Measurements from ENCODE around the gene HNRNPL.
"Not testable (repeated sequence)": the region's sequence is repeated elsewhere in the genome, so short reads cannot be mapped to it uniquely, and the experiment has no call there.

HNRNPL gene

GRCh38 chr19:38825936-38826335 lies 23.9 kb downstream of the HNRNPL start:
- DNase-seq: not testable (repeated sequence)

GRCh38 chr19:38821230-38821825 lies 28.5 kb downstream of the HNRNPL start:
- not testable (repeated sequence) for DNase-seq

DNA sequence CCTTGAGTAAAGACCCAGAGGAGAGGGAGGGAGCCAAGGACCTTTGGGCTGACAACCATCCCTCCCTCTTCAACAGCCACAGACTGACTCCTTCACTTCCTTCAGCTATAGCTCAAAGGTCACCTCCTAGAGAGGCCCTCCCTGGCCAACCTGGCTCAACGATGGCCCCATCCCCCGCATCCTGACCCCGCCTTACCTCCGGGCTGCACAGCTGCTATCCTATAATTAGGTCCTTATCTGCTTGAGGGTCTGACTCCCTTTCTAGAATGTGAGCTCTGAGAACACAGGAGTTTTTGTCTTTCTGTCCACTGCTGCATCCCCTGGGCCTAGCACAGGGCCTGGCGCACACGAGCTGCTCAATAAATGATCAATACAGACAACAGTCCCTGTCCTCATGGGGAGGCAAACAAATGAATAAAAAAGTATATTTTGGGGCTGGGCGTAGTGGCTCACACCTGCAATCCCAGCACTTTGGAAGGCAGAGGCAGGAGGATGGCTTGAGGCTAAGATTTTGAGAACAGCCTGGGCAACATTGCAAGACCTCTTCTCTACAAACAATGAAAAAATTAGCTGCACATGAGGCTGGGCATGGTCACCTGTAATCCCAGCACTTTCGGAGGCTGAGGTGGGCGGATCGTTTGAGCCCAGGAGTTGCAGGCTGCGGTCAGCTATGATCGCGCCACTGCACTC lies 30.4 kb downstream of the HNRNPL start:
- no peak for DNase-seq

DNA sequence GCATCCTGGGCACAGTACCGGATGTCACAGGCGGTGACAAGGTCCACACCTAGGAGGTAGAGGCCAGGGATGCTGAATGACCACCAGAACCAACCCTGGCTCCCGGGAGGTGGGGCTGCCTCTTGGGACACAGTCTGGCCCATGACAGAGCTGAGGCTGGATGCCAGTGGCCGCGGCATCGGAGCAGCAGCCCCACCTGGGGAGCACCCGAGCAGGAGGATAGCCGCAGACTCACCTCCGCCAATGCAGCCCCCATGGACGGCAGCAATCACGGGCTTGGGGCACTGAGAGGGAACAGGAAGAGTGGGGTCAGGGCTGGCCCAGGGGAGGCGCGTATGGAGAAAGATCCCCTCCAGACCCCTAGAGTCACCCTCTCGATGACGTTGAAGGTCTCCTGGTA lies 32.7 kb downstream of the HNRNPL start:
- DNase-seq: no peak

DNA sequence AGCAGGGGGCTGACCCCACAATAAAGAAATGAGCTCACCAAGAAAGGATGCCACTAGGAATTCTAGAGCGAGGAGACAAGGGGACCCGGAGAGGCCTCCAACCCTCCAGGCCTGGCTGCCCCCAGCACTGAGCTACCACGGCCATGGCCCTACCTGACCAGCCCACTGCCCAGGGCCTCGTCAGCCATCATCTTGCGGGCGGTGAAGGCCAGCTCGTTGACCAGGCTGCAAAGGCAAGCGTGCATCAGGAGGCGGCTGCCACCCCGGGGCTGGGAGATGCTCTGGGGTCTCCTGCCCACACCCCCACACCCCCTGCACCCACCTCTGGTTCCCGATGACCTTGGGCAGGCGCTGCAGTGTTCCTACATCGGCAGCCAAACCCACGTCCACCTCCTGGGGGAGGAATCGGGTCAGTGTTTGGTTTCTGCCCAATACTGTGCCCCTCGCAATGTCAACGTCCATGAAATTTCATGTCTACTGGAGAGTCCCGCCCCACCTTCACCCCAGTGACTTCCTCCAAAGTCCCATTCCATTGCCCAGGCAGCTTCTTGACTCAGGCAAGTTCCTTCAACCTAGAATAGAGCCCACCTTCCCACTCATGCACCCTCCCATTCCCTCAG lies 33.5 kb downstream of the HNRNPL start:
- no peak for DNase-seq

GRCh38 chr19:38815059-38816001 lies 34.5 kb downstream of the HNRNPL start:
- no peak for DNase-seq

- not testable (repeated sequence) for DNase-seq
Observed at GRCh38 chr19:38813932-38814331, 35.9 kb downstream of the HNRNPL start.

GRCh38 chr19:38813323-38813722 lies 36.5 kb downstream of the HNRNPL start:
- no peak for DNase-seq

GRCh38 chr19:38812841-38813320 lies 36.9 kb downstream of the HNRNPL start, which contains the start of gene LGALS4:
TSS of gene LGALS4 (minus strand) at chr19:38812945. CDS start at chr19:38812886, 59 bp downstream.
- no peak for DNase-seq

- no peak for DNase-seq
Observed at GRCh38 chr19:38812009-38812840, 37.6 kb downstream of the HNRNPL start.

GRCh38 chr19:38809592-38810252 lies 40.1 kb downstream of the HNRNPL start:
- DNase-seq: no peak

- DNase-seq: no peak
Observed at GRCh38 chr19:38808741-38809140, 41.0 kb downstream of the HNRNPL start.

DNA sequence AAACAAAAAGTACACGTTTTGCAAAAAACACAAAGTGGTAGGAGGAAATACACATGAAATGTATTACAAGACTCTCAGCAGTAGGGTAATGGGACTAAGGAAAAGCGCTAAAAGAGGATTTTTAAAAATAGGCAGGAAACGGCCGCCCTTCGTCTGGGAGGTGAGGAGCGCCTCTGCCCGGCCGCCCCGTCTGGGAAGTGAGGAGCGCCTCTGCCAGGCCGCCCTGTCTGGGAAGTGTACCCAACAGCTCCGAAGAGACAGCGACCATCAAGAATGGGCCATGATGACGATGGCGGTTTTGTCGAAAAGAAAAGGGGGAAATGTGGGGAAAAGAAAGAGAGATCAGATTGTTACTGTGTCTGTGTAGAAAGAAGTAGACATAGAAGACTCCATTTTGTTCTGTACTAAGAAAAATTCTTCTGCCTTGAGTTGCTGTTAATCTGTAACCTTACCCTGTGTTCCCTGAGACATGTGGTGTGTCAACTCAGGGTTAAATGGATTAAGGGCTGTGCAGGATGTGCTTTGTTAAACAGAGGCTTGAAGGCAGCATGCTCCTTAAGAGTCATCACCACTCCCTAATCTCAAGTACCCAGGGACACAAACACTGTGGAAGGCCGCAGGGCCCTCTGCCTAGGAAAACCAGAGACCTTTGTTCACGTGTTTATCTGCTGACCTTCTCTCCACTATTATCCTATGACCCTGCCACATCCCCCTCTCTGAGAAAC lies 42.2 kb downstream of the HNRNPL start:
- not testable (repeated sequence) for DNase-seq

GRCh38 chr19:38806371-38806770 lies 43.4 kb downstream of the HNRNPL start:
- no peak for DNase-seq

DNA sequence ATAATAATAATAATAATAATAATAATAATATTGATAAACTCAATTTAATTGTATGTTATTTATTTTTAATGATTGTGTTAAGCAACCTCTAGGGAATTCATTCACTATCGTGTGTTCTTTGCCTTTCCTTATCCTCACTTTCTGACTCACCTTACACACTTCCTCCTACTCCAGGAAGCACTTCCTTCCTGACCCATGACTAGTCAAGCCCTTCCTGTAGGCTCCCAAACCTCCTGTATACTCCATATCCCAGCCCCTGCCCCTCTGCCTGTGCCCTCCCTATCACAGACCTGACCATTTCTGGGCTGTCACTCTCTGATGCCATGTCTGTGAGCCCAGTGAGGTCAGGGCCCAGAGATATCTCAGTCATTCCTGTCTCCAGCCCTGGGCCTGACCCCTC lies 44.6 kb downstream of the HNRNPL start:
- no peak for DNase-seq

GRCh38 chr19:38803543-38803942 lies 46.2 kb downstream of the HNRNPL start:
- no peak for DNase-seq

- DNase-seq: no peak
Observed at GRCh38 chr19:38801359-38802095, 48.3 kb downstream of the HNRNPL start.

DNA sequence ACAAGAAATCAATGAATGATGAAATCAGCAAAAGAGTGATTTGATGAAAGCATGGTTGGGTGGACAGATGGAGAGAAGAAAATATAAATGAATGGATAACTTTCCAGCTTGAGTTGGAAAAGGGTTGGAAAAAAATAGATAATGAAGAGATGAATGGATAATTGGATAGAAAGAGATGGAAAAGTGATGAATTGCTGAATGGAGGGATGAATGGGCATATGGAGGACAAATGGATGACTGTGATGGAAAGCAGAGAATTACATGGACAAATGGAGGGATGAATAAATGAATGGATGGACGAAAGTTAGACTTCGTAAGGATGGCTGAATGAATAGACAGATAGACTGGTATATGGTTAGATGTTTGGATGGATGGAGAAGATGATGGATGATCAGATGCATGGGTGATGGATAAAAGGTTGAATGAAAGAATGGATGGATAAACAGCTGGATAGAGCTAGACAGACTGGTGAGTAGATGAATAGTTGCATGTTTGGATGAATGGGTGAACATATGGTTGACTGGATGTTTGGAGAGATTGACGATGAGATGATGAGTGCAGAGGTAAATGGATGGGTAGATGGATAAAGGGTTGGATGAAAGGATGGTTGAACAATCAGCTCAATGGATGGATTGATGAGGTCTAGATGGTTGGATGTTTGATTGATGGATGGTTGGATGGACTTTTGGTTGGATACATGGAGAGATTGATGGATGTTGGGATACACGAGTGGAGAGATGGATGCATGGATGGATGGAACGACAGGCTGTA lies 49.0 kb downstream of the HNRNPL start:
- no peak for DNase-seq

DNA sequence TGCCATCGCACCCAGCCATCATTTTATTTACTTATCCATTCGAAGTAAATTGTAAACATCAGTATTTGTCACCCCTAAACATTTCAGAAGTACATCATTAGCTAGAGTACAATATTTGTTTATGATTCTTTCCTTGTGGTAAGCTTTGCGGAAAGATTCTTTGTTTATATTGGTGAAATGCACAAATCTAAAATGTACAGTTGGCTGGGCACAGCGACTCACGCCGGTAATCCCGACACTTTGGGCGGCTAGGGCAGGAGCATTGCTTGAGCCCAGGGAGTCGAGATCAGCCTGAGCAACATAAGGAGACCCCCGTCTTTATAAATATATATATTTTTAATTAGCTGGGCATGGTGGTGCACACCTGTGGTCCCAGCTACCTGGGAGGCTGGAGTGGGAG lies 50.7 kb downstream of the HNRNPL start:
- no peak for DNase-seq
